GM21390 (cell line): ENCODE measurements around the gene VTCN1.
"Not testable (repeated sequence)": the region's sequence is repeated elsewhere in the genome, so short reads cannot be mapped to it uniquely, and the experiment has no call there.

ENCODE experiments used
- ATAC-seq: cut with Tn5 transposase; IDR thresholded peaks from one replicate; pipeline ENCODE4 v1.9.1; 2021; ENCODE audit not compliant: unreplicated experiment

The VTCN1 gene

DNA sequence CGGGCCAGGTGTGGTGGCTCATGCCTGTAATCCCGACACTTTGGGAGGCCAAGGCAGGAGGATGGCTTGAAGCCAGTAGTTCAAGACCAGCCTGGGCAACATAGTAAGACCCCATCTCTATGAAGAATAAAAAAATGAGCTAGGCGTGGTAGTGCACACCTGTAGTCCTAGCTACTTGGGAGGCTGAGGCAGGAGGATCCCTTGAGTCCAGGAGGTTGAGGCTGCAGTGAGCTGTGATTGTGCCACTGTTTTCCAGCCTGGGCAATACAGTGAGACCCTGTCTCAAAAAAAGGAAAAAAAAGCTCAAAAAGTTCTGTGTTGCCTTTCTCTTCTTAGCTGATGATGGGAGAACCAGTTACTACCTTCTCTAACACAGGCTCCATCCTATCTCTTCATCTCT lies 108.9 kb downstream of the VTCN1 start:
- ATAC-seq: not testable (repeated sequence)

DNA sequence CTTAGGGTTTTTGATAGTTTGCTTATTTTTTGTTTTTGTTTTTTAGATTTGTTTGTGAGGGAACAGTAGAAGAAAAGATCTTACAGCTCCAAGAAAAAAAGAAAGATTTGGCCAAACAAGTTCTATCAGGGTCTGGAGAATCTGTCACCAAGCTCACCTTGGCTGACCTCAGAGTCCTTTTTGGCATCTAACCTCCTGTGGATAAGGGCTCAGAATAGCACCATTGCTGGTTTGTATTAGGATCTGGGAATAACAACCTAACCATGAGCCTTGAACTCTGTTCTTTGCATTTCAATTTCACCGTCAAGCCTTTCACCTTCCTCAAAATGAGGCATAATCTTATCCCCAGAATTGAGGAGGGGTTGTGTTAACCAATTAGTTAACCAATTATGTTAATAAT lies 109.4 kb downstream of the VTCN1 start:
- ATAC-seq: no peak

DNA sequence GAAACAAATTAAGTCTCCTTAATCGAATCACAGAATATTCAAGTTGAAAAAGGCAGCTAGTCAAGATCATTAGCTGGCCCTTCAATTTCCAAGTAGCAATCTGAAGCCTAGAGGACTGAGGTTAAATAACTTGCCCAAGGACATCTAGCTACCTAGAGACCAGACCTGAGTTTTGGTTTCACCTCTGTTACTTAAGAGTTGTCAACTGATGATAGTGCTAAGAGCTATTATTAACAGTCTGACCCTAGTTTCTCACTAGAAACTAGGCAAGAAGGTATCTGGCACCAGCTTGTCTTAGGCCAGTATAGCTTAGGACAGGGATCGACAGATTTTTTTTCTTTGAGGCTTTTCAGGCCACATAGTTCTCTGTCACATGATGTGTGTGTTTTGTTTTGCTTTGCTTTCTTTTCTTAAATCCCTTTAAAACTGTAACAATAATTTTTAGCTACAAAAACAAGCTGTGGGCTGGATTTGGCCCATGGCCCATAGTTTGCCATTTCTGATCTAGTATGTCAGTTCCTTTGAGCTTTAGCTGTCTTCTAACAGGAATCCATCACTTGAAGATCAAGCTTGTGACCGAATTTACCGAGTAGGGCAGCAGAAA lies 112.3 kb downstream of the VTCN1 start:
- no peak for ATAC-seq

DNA sequence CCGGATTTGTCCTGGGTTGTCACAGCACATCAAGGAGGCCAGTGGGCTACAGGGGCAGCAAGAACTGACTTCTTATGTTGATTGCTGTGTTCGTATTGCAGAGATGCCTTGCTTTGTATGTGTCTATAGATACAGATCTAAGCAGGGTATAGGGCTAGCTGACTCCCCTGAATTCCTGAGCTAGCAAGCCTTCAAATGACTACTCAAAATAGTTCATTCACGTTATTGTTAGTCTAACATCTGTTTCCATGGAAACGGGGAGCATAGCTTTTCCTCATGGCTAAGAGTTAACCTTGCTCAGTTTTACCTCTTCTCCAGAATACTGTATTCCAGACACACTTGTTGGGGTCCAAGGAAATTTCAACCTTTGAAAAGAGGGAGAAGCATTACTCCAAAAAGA lies 113.3 kb downstream of the VTCN1 start:
- no peak for ATAC-seq

DNA sequence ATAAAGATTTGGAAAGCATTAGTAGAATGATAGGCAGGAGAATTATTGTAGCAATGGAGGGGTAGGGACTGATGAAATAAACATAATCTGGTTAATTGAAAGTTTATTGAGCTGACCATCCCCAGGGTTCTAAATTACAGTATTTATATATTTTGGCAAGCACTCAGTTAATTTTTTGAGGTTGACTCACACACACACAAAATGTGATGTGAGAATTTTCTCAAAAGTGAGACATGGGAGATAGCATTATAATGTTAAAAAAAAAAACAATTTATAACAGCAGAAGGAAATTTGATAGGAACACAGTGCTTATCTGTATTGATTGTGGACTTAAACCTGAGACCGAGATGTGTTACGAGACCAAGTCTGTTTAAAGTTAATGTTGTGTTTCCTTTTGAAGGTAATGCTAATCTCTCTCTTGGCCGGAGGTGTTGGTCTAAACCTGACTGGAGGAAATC lies 113.7 kb downstream of the VTCN1 start:
- no peak for ATAC-seq

DNA sequence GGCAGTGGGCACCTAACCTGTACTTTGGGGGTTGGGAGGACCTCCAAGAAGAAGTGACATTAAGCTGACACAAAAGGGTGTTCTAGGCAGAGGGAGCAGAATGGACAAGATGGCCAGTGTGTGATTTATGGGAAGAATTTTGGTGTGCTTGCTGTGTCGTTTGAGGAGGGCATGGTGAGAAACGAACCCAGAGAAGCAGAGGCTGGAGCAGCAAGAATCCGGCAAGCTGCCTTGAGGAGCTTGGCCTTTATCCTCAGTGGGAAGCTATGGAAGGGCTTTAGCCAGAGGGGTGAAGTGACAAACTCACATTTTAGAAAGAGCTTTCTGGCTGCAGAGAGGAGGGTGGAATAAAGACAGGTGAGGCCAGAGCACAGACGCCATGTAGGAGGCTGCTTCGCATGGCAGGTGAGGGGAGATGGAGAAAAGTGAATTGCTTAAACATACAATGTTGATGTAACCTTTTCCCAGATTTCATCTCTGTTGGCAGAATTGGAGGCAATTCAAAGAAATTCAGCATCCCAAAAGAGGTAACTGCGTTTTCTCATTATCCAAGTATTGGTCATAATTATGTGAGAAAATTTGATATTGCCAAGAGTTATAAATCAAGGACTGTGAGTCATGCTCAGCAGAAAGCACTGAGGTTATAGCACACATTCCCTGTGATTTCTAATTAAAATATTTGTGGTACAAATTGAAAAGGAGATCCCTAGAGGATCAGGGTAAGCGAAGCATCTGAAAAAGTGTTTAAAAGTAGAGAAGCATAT lies 115.7 kb downstream of the VTCN1 start:
- no peak for ATAC-seq

DNA sequence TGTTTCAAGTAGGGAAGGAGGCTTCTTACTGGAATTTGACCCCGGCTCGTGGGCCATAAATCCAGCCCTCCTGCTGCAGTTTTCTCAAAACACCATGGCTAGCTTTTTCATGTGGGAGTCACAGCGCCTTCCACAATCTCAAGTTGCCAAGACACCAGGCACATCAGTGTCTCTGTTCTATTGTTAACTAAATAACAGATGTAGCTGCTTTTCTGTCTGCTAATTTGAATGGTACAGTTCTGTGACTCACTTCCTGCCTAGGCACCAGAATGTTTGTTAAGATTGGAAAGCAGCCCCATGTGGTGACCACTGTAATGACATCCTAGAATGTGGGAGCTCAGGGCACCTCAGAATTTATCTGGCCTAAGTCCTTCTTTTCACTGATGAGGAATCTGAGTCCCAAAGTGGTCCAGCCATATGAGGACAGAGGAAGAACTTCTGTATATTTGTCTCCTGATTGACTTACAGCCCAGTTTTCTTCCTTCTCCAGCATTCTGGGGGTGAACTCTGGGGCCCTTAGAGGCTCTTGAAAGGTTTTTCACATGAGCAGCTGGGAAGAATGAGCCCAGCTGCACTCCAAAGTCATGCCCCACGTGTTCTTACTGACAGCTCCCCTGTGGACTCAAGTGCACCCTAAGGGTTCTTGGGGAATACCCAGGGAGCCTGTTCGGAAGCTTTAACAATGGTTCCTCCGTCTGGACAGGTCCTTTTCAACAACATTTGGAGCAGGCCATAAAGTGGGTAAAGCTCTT lies 116.7 kb downstream of the VTCN1 start:
- peak; percentile 66 for ATAC-seq
